Effector memory CD4-positive, alpha-beta T cell (primary cell): Measurements from ENCODE around the gene PRR16.

ENCODE experiments used
- DNase-seq, 3 donors: peaks; one replicate each; pipeline ENCODE4 v3.0.0-alpha.2; 2020
- H3K27ac ChIP-seq: 2 replicates; pipeline ENCODE4 v1.7.0; 2013; ENCODE audit warnings: mild to moderate bottlenecking, low read length, moderate library complexity; ENCODE audit not compliant: insufficient read depth, poor library complexity, severe bottlenecking
- H3K27me3 ChIP-seq: replicated peaks from 2 replicates; pipeline ENCODE4 v1.7.0; 2013; ENCODE audit warnings: mild to moderate bottlenecking, low read length; ENCODE audit not compliant: insufficient read depth, control insufficient read depth, poor library complexity, severe bottlenecking
- H3K36me3 ChIP-seq: 2 replicates; pipeline ENCODE4 v1.7.0; 2013; ENCODE audit warnings: mild to moderate bottlenecking, low read length, moderate library complexity; ENCODE audit not compliant: control insufficient read depth, insufficient read depth
- H3K4me1 ChIP-seq: 2 replicates; pipeline ENCODE4 v1.7.0; 2013; ENCODE audit warnings: low read length, mild to moderate bottlenecking; ENCODE audit not compliant: control insufficient read depth, insufficient read depth, poor library complexity, severe bottlenecking
- H3K4me3 ChIP-seq: 2 replicates; pipeline ENCODE4 v1.7.0; 2013; ENCODE audit warnings: low read length, low read depth, mild to moderate bottlenecking; ENCODE audit not compliant: insufficient read depth, poor library complexity, severe bottlenecking
- H3K9me3 ChIP-seq: 2 replicates; pipeline ENCODE4 v1.7.0; 2013; ENCODE audit warnings: mild to moderate bottlenecking, low read length, moderate library complexity; ENCODE audit not compliant: control insufficient read depth

The PRR16 gene

GRCh38 chr5:120552638-120553037, 88.5 kb downstream of the PRR16 start:
- no peak for DNase-seq
- Histone ChIP-seq H3K4me3 (no peak overlapping the region), H3K9me3 (no peaks in the 10 kb centered on the region), H3K27me3 (no peaks in the 10 kb centered on the region), H3K27ac (no peak overlapping the region), H3K4me1 (no peaks in the 10 kb centered on the region), H3K36me3 (no peaks in the 10 kb centered on the region)

- Histone ChIP-seq H3K27ac (no peak overlapping the region), H3K9me3 (no peaks in the 10 kb centered on the region), H3K4me3 (no peak overlapping the region), H3K4me1 (no peaks in the 10 kb centered on the region), H3K36me3 (no peaks in the 10 kb centered on the region), H3K27me3 (no peaks in the 10 kb centered on the region)
- DNase-seq = no peak
These were observed 91.2 kb downstream of the PRR16 start for GRCh38 chr5:120555345-120555744.

- DNase-seq = no peak
- Histone ChIP-seq H3K27ac (no peak overlapping the region), H3K9me3 (no peaks in the 10 kb centered on the region), H3K27me3 (no peaks in the 10 kb centered on the region), H3K36me3 (no peaks in the 10 kb centered on the region), H3K4me1 (no peaks in the 10 kb centered on the region), H3K4me3 (no peak overlapping the region)
These were observed 99.9 kb downstream of the PRR16 start for GRCh38 chr5:120564013-120564412.

- Histone ChIP-seq H3K36me3 (no peaks in the 10 kb centered on the region), H3K4me3 (no peak overlapping the region), H3K27ac (no peak overlapping the region), H3K27me3 (no peaks in the 10 kb centered on the region), H3K9me3 (no peaks in the 10 kb centered on the region), H3K4me1 (no peaks in the 10 kb centered on the region)
- no peak for DNase-seq
These were observed 103.0 kb downstream of the PRR16 start for GRCh38 chr5:120567066-120567465.

GRCh38 chr5:120567921-120568320, 103.8 kb downstream of the PRR16 start:
- DNase-seq = no peak
- Histone ChIP-seq H3K27me3 (no peaks in the 10 kb centered on the region), H3K9me3 (no peaks in the 10 kb centered on the region), H3K27ac (no peak overlapping the region), H3K4me1 (no peaks in the 10 kb centered on the region), H3K4me3 (no peak overlapping the region), H3K36me3 (no peaks in the 10 kb centered on the region)

GRCh38 chr5:120568711-120569110, 104.6 kb downstream of the PRR16 start:
- no peaks in the 10 kb centered on the region for H3K27me3 ChIP-seq
- DNase-seq = no peak
- no peaks in the 10 kb centered on the region for H3K36me3 ChIP-seq
- no peaks in the 10 kb centered on the region for H3K9me3 ChIP-seq
- H3K4me3 ChIP-seq = no peak overlapping the region
- no peaks in the 10 kb centered on the region for H3K4me1 ChIP-seq
- no peak overlapping the region for H3K27ac ChIP-seq

GRCh38 chr5:120576588-120576987, 112.5 kb downstream of the PRR16 start:
- Histone ChIP-seq H3K27ac (no peak overlapping the region), H3K36me3 (no peaks in the 10 kb centered on the region), H3K4me1 (no peaks in the 10 kb centered on the region), H3K4me3 (no peak overlapping the region), H3K27me3 (no peaks in the 10 kb centered on the region), H3K9me3 (no peaks in the 10 kb centered on the region)
- DNase-seq = no peak

- Histone ChIP-seq H3K27me3 (no peaks in the 10 kb centered on the region), H3K36me3 (no peaks in the 10 kb centered on the region), H3K4me3 (no peak overlapping the region), H3K27ac (no peak overlapping the region), H3K9me3 (no peaks in the 10 kb centered on the region), H3K4me1 (no peaks in the 10 kb centered on the region)
- DNase-seq = no peak
These were observed 118.5 kb downstream of the PRR16 start for GRCh38 chr5:120582635-120583034.

- no peaks in the 10 kb centered on the region for H3K27me3 ChIP-seq
- H3K4me1 ChIP-seq = no peaks in the 10 kb centered on the region
- H3K36me3 ChIP-seq = no peaks in the 10 kb centered on the region
- no peak for DNase-seq
- H3K27ac ChIP-seq = no peak overlapping the region
- no peak overlapping the region for H3K4me3 ChIP-seq
- no peaks in the 10 kb centered on the region for H3K9me3 ChIP-seq
These were observed 122.5 kb downstream of the PRR16 start for GRCh38 chr5:120586646-120587045.

- Histone ChIP-seq H3K9me3 (no peaks in the 10 kb centered on the region), H3K36me3 (no peaks in the 10 kb centered on the region), H3K4me1 (no peaks in the 10 kb centered on the region), H3K27me3 (no peaks in the 10 kb centered on the region), H3K4me3 (no peak overlapping the region), H3K27ac (no peak overlapping the region)
- no peak for DNase-seq
These were observed 127.8 kb downstream of the PRR16 start for GRCh38 chr5:120591911-120592310.

- H3K27me3 ChIP-seq = no peaks in the 10 kb centered on the region
- no peak overlapping the region for H3K4me3 ChIP-seq
- H3K9me3 ChIP-seq = no peaks in the 10 kb centered on the region
- no peaks in the 10 kb centered on the region for H3K36me3 ChIP-seq
- no peak overlapping the region for H3K27ac ChIP-seq
- no peaks in the 10 kb centered on the region for H3K4me1 ChIP-seq
- DNase-seq = no peak
These were observed 135.5 kb downstream of the PRR16 start for GRCh38 chr5:120599576-120599975.
